Fibroblast of lung (primary cell): ENCODE data around the gene NRDE2. TPM values are rescaled to one million over a fixed set of nuclear protein-coding genes. Genes with fewer than 3 reads are reported as not detected.
A peak's percentile ranks its signal among the peaks of the same experiment; 100 is the strongest.

Experiments
- DNase-seq, 2 donors: peaks; one replicate each; pipeline versions ENCODE4 v3.0.0 to v3.0.0-alpha.2; 2010; ENCODE audit warnings: low read depth in 2 of 2
- H2AFZ ChIP-seq: 2 replicates; pipeline ENCODE4 v1.5.1; 2012; ENCODE audit warnings: low read length, control low read depth, inconsistent platforms
- H3K27ac ChIP-seq: 2 replicates; pipeline ENCODE4 v1.5.1; 2011; ENCODE audit warnings: low read length, control low read depth; ENCODE audit not compliant: insufficient read depth
- H3K27me3 ChIP-seq: 2 replicates; pipeline ENCODE4 v1.5.1; 2011; ENCODE audit warnings: mild to moderate bottlenecking, low read length; ENCODE audit not compliant: control insufficient read depth, insufficient read depth
- H3K36me3 ChIP-seq: 2 replicates; pipeline ENCODE4 v1.5.1; 2011; ENCODE audit warnings: low read length; ENCODE audit not compliant: control insufficient read depth, insufficient read depth
- H3K4me1 ChIP-seq: 2 replicates; pipeline ENCODE4 v1.5.1; 2011; ENCODE audit warnings: low read length; ENCODE audit not compliant: control insufficient read depth, insufficient read depth; ENCODE audit errors: extremely low read depth
- H3K4me2 ChIP-seq: 2 replicates; pipeline ENCODE4 v1.5.1; 2011; ENCODE audit warnings: low read length, control low read depth; ENCODE audit not compliant: insufficient read depth; ENCODE audit errors: extremely low read depth
- H3K4me3 ChIP-seq, 4 experiments: fragments of 200-600 bp in 1 of 4; sonication (generic) in 1 of 4; replicated peaks in 1 of 4; 2 replicates each; pipeline ENCODE4 v1.5.1; 2011 to 2016; ENCODE audit warnings: low read length in 4 of 4, low read depth in 3 of 4, mild to moderate bottlenecking in 3 of 4, control low read depth in 2 of 4, inconsistent platforms in 1 of 4, mixed read lengths in 1 of 4; ENCODE audit not compliant: insufficient read depth in 1 of 4; ENCODE audit errors: control extremely low read depth in 1 of 4
- H3K79me2 ChIP-seq: 2 replicates; pipeline ENCODE4 v1.5.1; 2012; ENCODE audit warnings: mild to moderate bottlenecking, low read length, inconsistent platforms; ENCODE audit not compliant: control insufficient read depth, insufficient read depth
- H3K9ac ChIP-seq: 2 replicates; pipeline ENCODE4 v1.5.1; 2011; ENCODE audit warnings: mild to moderate bottlenecking, low read length, control low read depth; ENCODE audit not compliant: insufficient read depth
- H3K9me3 ChIP-seq: 2 replicates; pipeline ENCODE4 v1.5.1; 2012; ENCODE audit warnings: low read depth, low read length; ENCODE audit not compliant: control insufficient read depth, insufficient read depth
- H4K20me1 ChIP-seq: 2 replicates; pipeline ENCODE4 v1.5.1; 2011; ENCODE audit warnings: low read length; ENCODE audit not compliant: control insufficient read depth, insufficient read depth; ENCODE audit errors: extremely low read depth
- CTCF ChIP-seq, 2 donors: IDR thresholded peaks in 1 of 2; conservative IDR thresholded peaks in 1 of 2; 1 replicate in 1 of 2; 2 replicates in 1 of 2; pipeline ENCODE4 v1.5.1; 2011 to 2012; ENCODE audit warnings: low read length in 2 of 2, control low read depth in 1 of 2, inconsistent platforms in 1 of 2, low read depth in 1 of 2, mild to moderate bottlenecking in 1 of 2
- EZH2 ChIP-seq: IDR thresholded peaks from 2 replicates; pipeline ENCODE4 v1.5.1; 2012; ENCODE audit warnings: low read length, control low read depth, mild to moderate bottlenecking; ENCODE audit errors: missing control alignments
- polyA plus RNA-seq, 2 donors: library from polyadenylated mRNA; depleted of rRNA in 1 of 2; stranded (reverse) in 1 of 2; unstranded in 1 of 2; fragments of >200 nt; gene quantifications; 2 replicates each; pipeline ENCODE4 v1.2.1, GENCODE V29; 2011 to 2012; ENCODE audit warnings: missing spikeins in 1 of 2
- total RNA-seq: library from RNA; depleted of rRNA; stranded (reverse); fragments of >200 nt; gene quantifications from 2 replicates; pipeline ENCODE4 v1.2.1, GENCODE V29; 2014

The NRDE2 gene
- total and polyA plus RNA-seq, 2 donors (not counting 1 experiment from before 2014, with no cell fraction given), result 7.0 to 9.7 TPM

- no peak overlapping the region for H2AFZ ChIP-seq
- H3K9me3 ChIP-seq, result no peaks in the 10 kb centered on the region
- no peak overlapping the region for H3K4me2 ChIP-seq
- peaks cover 2% of the 10 kb centered on the region for H3K36me3 ChIP-seq
- H3K4me1 ChIP-seq, result no peaks in the 10 kb centered on the region
- no peak overlapping the region for H3K4me3 ChIP-seq
- DNase-seq, result no peak
- no peak overlapping the region for H3K9ac ChIP-seq
- H3K27me3 ChIP-seq, result no peaks in the 10 kb centered on the region
- no peak overlapping the region for H3K27ac ChIP-seq
- no peak for TF ChIP-seq EZH2
- TF ChIP-seq CTCF (conservative IDR thresholded peaks at IDR 0.05 in 1 of 2, IDR thresholded peaks at IDR 0.05 in 1 of 2; ENCODE audit: low read depth in 1 of 2, low read length in 2 of 2), result no peak
- no peaks in the 10 kb centered on the region for H4K20me1 ChIP-seq
- no peaks in the 10 kb centered on the region for H3K79me2 ChIP-seq
These were observed 30.6 kb downstream of the NRDE2 start for GRCh38 chr14:90301122-90301521.

GRCh38 chr14:90300611-90301047 is 31.1 kb downstream of the NRDE2 start:
- no peaks in the 10 kb centered on the region for H3K9me3 ChIP-seq

GRCh38 chr14:90299408-90299807 is 32.3 kb downstream of the NRDE2 start:
- Histone ChIP-seq H3K9me3 (no peaks in the 10 kb centered on the region), H3K4me1 (no peaks in the 10 kb centered on the region), H3K4me2 (no peak overlapping the region), H3K9ac (no peak overlapping the region), H4K20me1 (no peaks in the 10 kb centered on the region), H3K27me3 (no peaks in the 10 kb centered on the region), H3K36me3 (peaks cover 2% of the 10 kb centered on the region), H3K79me2 (no peaks in the 10 kb centered on the region), H3K27ac (no peak overlapping the region), H2AFZ (no peak overlapping the region), H3K4me3 (no peak overlapping the region)
- DNase-seq, result no peak
- no peak for TF ChIP-seq EZH2
- no peak for TF ChIP-seq CTCF (conservative IDR thresholded peaks at IDR 0.05 in 1 of 2, IDR thresholded peaks at IDR 0.05 in 1 of 2; ENCODE audit: low read depth in 1 of 2, low read length in 2 of 2)

More at GRCh38 chr14:90300611-90301047, 31.1 kb downstream of the NRDE2 start:
- H3K9ac ChIP-seq, result no peak overlapping the region
- no peak overlapping the region for H3K27ac ChIP-seq
- no peak overlapping the region for H2AFZ ChIP-seq
- H4K20me1 ChIP-seq, result no peaks in the 10 kb centered on the region
- no peak overlapping the region for H3K4me3 ChIP-seq
- no peak overlapping the region for H3K4me2 ChIP-seq
- no peaks in the 10 kb centered on the region for H3K79me2 ChIP-seq
- H3K27me3 ChIP-seq, result no peaks in the 10 kb centered on the region
- H3K4me1 ChIP-seq, result no peaks in the 10 kb centered on the region
- H3K36me3 ChIP-seq, result peaks cover 2% of the 10 kb centered on the region
- peak in 1 of 2 donors; percentile 54 for DNase-seq
- TF ChIP-seq CTCF (conservative IDR thresholded peaks at IDR 0.05 in 1 of 2, IDR thresholded peaks at IDR 0.05 in 1 of 2; ENCODE audit: low read depth in 1 of 2, low read length in 2 of 2), result no peak
- TF ChIP-seq EZH2, result no peak
